Prostate gland (tissue), 2 donors: ENCODE data around the gene MAGEA1.

Experiments used
- CTCF ChIP-seq, 4 experiments: fragments of 200-600 bp in 2 of 4; fragments of 450-650 bp in 2 of 4; sonication (generic) in 2 of 4; IDR thresholded peaks; 1 replicate in 3 of 4; 2 replicates in 1 of 4; pipeline ENCODE4 v1.5.1; 2016 to 2019; ENCODE audit warnings: antibody characterized with exemption in 4 of 4, mild to moderate bottlenecking in 2 of 4, moderate library complexity in 2 of 4
- POLR2A ChIP-seq: fragments of 450-650 bp; IDR thresholded peaks from one replicate; pipeline ENCODE4 v1.6.1; 2016; ENCODE audit warnings: antibody characterized with exemption, mild to moderate bottlenecking
- POLR2AphosphoS5 ChIP-seq: sonication (generic); formaldehyde crosslinking; IDR thresholded peaks from one replicate; pipeline ENCODE4 v1.6.1; 2017; ENCODE audit warnings: antibody characterized with exemption

DNA sequence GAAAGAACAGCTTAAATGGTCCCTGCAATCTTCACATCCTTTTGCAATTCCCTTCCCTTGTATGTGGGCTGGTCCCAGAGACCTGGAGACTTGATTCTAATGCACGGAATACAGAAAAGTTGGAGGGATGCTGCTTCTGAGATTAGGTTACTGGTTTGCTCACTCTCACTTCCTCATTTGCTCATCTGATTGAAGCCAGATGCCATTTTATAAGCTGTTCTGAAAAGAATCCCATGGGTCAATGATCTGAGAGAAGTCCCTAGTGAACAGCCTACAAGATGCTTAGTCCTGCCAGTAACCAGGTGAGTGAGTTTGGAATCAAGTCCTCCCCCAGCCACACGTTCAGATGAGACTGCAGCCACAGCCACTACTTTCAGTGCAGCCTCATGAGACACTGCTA lies 35.9 kb downstream of the MAGEA1 start:
- TF ChIP-seq CTCF (IDR thresholded peaks at IDR 0.05) (no peak), POLR2A (no peak), POLR2AphosphoS5 (no peak)
